Astrocyte (in vitro differentiated cells and primary cell): ENCODE data around the gene CEBPG. TPM values are rescaled to one million over a fixed set of nuclear protein-coding genes. Genes with fewer than 3 reads are reported as not detected.

ENCODE experiments used
- DNase-seq: peaks from one replicate; pipeline ENCODE4 v3.0.0-alpha.2; 2010; ENCODE audit warnings: low read depth
- FAIRE-seq: peaks from 2 replicates; lab custom pipeline; 2011; peaks lifted over from hg19 to GRCh38; lab: Jason Lieb, UNC
- H2AFZ ChIP-seq: 2 replicates; pipeline ENCODE4 v1.6.0; 2012; ENCODE audit warnings: low read depth, low read length, inconsistent platforms
- H3K27ac ChIP-seq: 2 replicates; pipeline ENCODE4 v1.5.1; 2011; ENCODE audit warnings: low read depth, low read length, inconsistent platforms
- H3K27me3 ChIP-seq: 2 replicates; pipeline ENCODE4 v1.6.0; 2011; ENCODE audit warnings: low read length, inconsistent platforms; ENCODE audit not compliant: insufficient read depth
- H3K36me3 ChIP-seq: 2 replicates; pipeline ENCODE4 v1.5.1; 2011; ENCODE audit warnings: low read length, inconsistent platforms; ENCODE audit not compliant: insufficient read depth
- H3K4me1 ChIP-seq: 2 replicates; pipeline ENCODE4 v1.5.1; 2011; ENCODE audit warnings: low read length, inconsistent platforms; ENCODE audit not compliant: insufficient read depth
- H3K4me2 ChIP-seq: 2 replicates; pipeline ENCODE4 v1.6.0; 2012; ENCODE audit warnings: low read length, inconsistent platforms
- H3K4me3 ChIP-seq: 2 replicates; pipeline ENCODE4 v1.5.1; 2011; ENCODE audit warnings: low read depth, mild to moderate bottlenecking, low read length, inconsistent platforms; ENCODE audit not compliant: insufficient read depth
- H3K79me2 ChIP-seq: 2 replicates; pipeline ENCODE4 v1.6.0; 2012; ENCODE audit warnings: mild to moderate bottlenecking, low read length, inconsistent platforms; ENCODE audit not compliant: insufficient read depth
- H3K9ac ChIP-seq: 2 replicates; pipeline ENCODE4 v1.6.0; 2012; ENCODE audit warnings: mild to moderate bottlenecking, low read length, inconsistent platforms
- H3K9me3 ChIP-seq: 2 replicates; pipeline ENCODE4 v1.5.1; 2012; ENCODE audit warnings: low read depth, mild to moderate bottlenecking, low read length, inconsistent platforms; ENCODE audit not compliant: insufficient read depth
- H4K20me1 ChIP-seq: 2 replicates; pipeline ENCODE4 v1.6.0; 2012; ENCODE audit warnings: low read length, inconsistent platforms; ENCODE audit not compliant: insufficient read depth
- H3K27ac Mint-ChIP-seq: one replicate; pipeline ENCODE4 v1.8.0; 2021; ENCODE audit warnings: mild to moderate bottlenecking, mixed read lengths; ENCODE audit not compliant: unreplicated experiment
- H3K27me3 Mint-ChIP-seq: one replicate; pipeline ENCODE4 v1.8.0; 2021; ENCODE audit warnings: low read depth, mixed read lengths; ENCODE audit not compliant: unreplicated experiment
- H3K36me3 Mint-ChIP-seq: one replicate; pipeline ENCODE4 v1.8.0; 2021; ENCODE audit warnings: low read depth, mixed read lengths; ENCODE audit not compliant: unreplicated experiment
- H3K4me1 Mint-ChIP-seq: one replicate; pipeline ENCODE4 v1.8.0; 2021; ENCODE audit warnings: low read depth, mixed read lengths; ENCODE audit not compliant: unreplicated experiment
- H3K4me3 Mint-ChIP-seq: one replicate; pipeline ENCODE4 v1.8.0; 2021; ENCODE audit warnings: mild to moderate bottlenecking, moderate library complexity, mixed read lengths; ENCODE audit not compliant: unreplicated experiment
- H3K9me3 Mint-ChIP-seq: one replicate; pipeline ENCODE4 v1.8.0; 2021; ENCODE audit warnings: mild to moderate bottlenecking, mixed read lengths; ENCODE audit not compliant: unreplicated experiment
- EZH2 ChIP-seq: IDR thresholded peaks from 2 replicates; pipeline ENCODE4 v1.6.1; 2012; ENCODE audit warnings: mild to moderate bottlenecking, low read length, inconsistent platforms; ENCODE audit not compliant: insufficient read depth
- total RNA-seq: library from RNA; stranded (reverse); gene quantifications from 2 replicates; pipeline ENCODE4 v1.2.1, GENCODE V29; 2021
- TF ChIP-seq, protein P1 (sequence below): IDR thresholded peaks from 2 replicates; pipeline ENCODE4 v1.5.1; 2011; ENCODE audit warnings: low read depth, mild to moderate bottlenecking, inconsistent platforms, low read length, moderate library complexity; ENCODE audit not compliant: insufficient read depth

CEBPG gene
- total RNA-seq, 1 donor from 2014 or later: 31.7 TPM

- H3K9me3 Mint-ChIP-seq: no peaks in the 10 kb centered on the region
- FAIRE-seq: no peak
- H3K27ac Mint-ChIP-seq: no peak overlapping the region
Observed at GRCh38 chr19:33412601-33413425, 39.3 kb downstream of the CEBPG start.

GRCh38 chr19:33413426-33413725 lies 39.9 kb downstream of the CEBPG start:
- peaks cover 2% of the 10 kb centered on the region for H3K4me1 Mint-ChIP-seq
- H3K27me3 ChIP-seq: no peaks in the 10 kb centered on the region
- peaks cover 5% of the 10 kb centered on the region for H4K20me1 ChIP-seq
- no peak overlapping the region for H3K4me3 Mint-ChIP-seq
- no peak overlapping the region for H3K4me3 ChIP-seq
- no peak overlapping the region for H2AFZ ChIP-seq
- no peaks in the 10 kb centered on the region for H3K36me3 Mint-ChIP-seq
- H3K79me2 ChIP-seq: no peaks in the 10 kb centered on the region
- H3K9me3 ChIP-seq: no peaks in the 10 kb centered on the region
- no peak for FAIRE-seq
- no peaks in the 10 kb centered on the region for H3K36me3 ChIP-seq
- no peak overlapping the region for H3K27ac ChIP-seq
- no peaks in the 10 kb centered on the region for H3K4me1 ChIP-seq
- no peaks in the 10 kb centered on the region for H3K9me3 Mint-ChIP-seq
- no peak overlapping the region for H3K4me2 ChIP-seq
- H3K27me3 Mint-ChIP-seq: peaks cover 6% of the 10 kb centered on the region
- TF ChIP-seq, protein P1, sequence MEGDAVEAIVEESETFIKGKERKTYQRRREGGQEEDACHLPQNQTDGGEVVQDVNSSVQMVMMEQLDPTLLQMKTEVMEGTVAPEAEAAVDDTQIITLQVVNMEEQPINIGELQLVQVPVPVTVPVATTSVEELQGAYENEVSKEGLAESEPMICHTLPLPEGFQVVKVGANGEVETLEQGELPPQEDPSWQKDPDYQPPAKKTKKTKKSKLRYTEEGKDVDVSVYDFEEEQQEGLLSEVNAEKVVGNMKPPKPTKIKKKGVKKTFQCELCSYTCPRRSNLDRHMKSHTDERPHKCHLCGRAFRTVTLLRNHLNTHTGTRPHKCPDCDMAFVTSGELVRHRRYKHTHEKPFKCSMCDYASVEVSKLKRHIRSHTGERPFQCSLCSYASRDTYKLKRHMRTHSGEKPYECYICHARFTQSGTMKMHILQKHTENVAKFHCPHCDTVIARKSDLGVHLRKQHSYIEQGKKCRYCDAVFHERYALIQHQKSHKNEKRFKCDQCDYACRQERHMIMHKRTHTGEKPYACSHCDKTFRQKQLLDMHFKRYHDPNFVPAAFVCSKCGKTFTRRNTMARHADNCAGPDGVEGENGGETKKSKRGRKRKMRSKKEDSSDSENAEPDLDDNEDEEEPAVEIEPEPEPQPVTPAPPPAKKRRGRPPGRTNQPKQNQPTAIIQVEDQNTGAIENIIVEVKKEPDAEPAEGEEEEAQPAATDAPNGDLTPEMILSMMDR: no peak
- no peak for TF ChIP-seq EZH2
- no peak overlapping the region for H3K9ac ChIP-seq
- H3K27ac Mint-ChIP-seq: no peak overlapping the region
- DNase-seq: no peak

More at GRCh38 chr19:33412601-33413425, 39.3 kb downstream of the CEBPG start:
- Mint-ChIP-seq H3K4me3 (no peak overlapping the region), H3K4me1 (peaks cover 2% of the 10 kb centered on the region), H3K36me3 (no peaks in the 10 kb centered on the region), H3K27me3 (peaks cover 5% of the 10 kb centered on the region)
- H3K27ac ChIP-seq: no peak overlapping the region
- DNase-seq: no peak
- H3K4me3 ChIP-seq: no peak overlapping the region
- TF ChIP-seq, protein P1: no peak
- TF ChIP-seq EZH2: no peak
- no peaks in the 10 kb centered on the region for H3K36me3 ChIP-seq
- no peak overlapping the region for H3K4me2 ChIP-seq
- H3K4me1 ChIP-seq: no peaks in the 10 kb centered on the region
- no peak overlapping the region for H2AFZ ChIP-seq
- no peaks in the 10 kb centered on the region for H3K9me3 ChIP-seq
- H4K20me1 ChIP-seq: peaks cover 5% of the 10 kb centered on the region
- no peaks in the 10 kb centered on the region for H3K27me3 ChIP-seq
- H3K9ac ChIP-seq: no peak overlapping the region
- no peaks in the 10 kb centered on the region for H3K79me2 ChIP-seq
